HG03442 (cell line): ENCODE data around the gene FAM47A.

Experiments
- ATAC-seq: cut with Tn5 transposase; IDR thresholded peaks from one replicate; pipeline ENCODE4 v1.9.1; 2021; ENCODE audit warnings: mild to moderate bottlenecking, moderate library complexity; ENCODE audit not compliant: unreplicated experiment

FAM47A gene

GRCh38 chrX:34132028-34132427 is at the start of gene FAM47A:
Gene FAM47A (minus strand): TSS chrX:34132314. CDS start chrX:34132278, 36 bp downstream.
- ATAC-seq = no peak

- ATAC-seq = no peak
Measured at GRCh38 chrX:34147345-34147744, 15.2 kb upstream of the FAM47A start.

- ATAC-seq = no peak
Measured at GRCh38 chrX:34146906-34147305, 14.8 kb upstream of the FAM47A start.

DNA sequence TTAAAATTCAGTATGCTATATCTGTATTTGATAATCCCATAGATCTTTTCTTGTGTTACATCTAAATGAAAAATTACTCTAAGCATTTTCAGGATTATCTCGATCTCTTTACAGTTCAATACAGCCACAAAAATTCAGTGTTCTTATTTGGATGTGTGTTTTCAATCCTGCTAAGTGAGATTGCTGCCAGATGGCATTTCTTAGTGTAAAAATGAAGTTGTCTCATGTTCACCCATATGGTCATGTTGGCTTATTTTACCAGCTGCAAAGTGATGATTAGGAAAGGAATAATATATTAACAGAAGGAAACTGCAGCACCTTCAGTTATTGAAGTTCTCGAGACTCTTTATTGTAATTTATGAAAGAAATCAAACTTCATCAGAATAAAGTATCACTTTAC is 12.1 kb upstream of the FAM47A start:
- ATAC-seq = no peak

DNA sequence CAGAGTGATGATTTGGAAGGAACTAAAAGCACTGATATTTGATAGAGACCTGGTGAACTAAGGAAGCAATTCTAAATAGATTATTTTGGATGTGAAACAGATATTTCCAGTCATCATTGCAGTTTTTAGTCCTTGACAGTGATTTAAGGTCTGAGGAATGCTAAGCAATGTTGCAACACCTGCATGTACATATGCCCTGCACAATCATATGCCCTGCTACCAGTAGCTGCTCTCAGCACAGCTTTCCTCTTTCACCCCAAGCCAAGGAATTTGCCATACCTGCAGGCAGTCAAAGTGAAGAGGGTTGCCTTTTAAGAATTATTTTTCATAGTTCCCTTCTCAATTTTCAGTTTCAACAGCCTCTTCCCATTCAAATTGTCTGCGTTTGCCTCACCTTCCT is 8.7 kb upstream of the FAM47A start:
- no peak for ATAC-seq

- no peak for ATAC-seq
Measured at GRCh38 chrX:34130980-34131744, 952 bp downstream of the FAM47A start.

- ATAC-seq = no peak
Measured at GRCh38 chrX:34130501-34130900, 1.6 kb downstream of the FAM47A start.

DNA sequence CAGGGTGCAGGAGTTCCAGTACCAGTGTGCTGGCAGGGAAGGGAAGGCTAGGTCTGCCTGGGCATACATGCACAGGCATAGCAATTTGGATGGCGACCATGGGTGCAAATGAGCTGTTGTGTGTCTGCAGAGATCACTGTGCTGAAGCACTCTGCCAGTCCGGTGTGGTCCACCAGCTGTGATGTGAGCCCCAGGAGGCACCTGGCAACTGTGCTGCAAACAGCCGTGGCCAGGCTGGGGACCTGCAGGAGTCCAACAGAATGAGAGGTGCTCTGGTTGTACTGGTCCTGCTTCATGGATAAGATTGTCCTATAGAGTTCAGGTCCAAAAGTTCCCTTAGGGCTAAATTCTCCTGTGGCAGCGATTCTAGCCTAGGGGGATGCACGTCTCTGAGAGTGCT is 6.1 kb downstream of the FAM47A start:
- ATAC-seq = no peak

DNA sequence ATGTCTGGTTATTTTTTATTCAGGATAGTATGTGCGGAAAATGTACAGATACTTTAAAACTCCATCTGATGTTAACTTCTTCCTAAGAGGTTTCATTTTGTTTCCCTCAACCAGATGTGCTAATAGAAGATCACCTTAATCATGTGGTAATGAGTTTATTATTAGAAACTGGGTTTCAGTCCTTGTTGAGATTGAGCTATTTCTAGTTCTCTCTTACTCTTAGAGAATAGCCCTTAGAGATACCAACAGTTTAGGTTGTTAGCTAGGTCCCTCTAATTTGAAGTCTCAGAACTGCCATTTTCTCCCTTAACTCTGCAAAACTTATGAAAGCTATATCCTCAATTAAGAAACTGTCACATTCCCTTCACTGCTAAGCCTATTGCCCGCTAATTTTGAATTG is 13.0 kb downstream of the FAM47A start:
- ATAC-seq = no peak

GRCh38 chrX:34112459-34112858 is 19.7 kb downstream of the FAM47A start:
- ATAC-seq = no peak
